Prostate gland (tissue), 2 donors: ENCODE data around the gene MAP2K1. TPM values are rescaled to one million over a fixed set of nuclear protein-coding genes. Genes with fewer than 3 reads are reported as not detected.
"Not testable (repeated sequence)": the region's sequence is repeated elsewhere in the genome, so short reads cannot be mapped to it uniquely, and the experiment has no call there.

Source experiments
- DNase-seq: peaks from one replicate; pipeline ENCODE4 v3.0.0-alpha.2; 2019; ENCODE audit warnings: low spot score
- H3K27ac ChIP-seq, 2 donors: fragments of 200-600 bp; sonication (generic); 2 replicates each; pipeline ENCODE4 v1.5.1; 2017 to 2019
- H3K27me3 ChIP-seq: fragments of 200-600 bp; sonication (generic); replicated peaks from 2 replicates; pipeline ENCODE4 v1.5.1; 2019; ENCODE audit not compliant: insufficient read depth
- H3K36me3 ChIP-seq, 2 donors: fragments of 200-600 bp; sonication (generic); 1 replicate in 1 of 2; 2 replicates in 1 of 2; pipeline versions ENCODE4 v1.5.1 to v1.8.1; 2017 to 2019
- H3K4me1 ChIP-seq: fragments of 200-600 bp; sonication (generic); replicated peaks from 2 replicates; pipeline ENCODE4 v1.5.1; 2019
- H3K4me3 ChIP-seq, 2 donors: fragments of 200-600 bp; sonication (generic); 2 replicates each; pipeline ENCODE4 v1.5.1; 2017 to 2019
- H3K9me3 ChIP-seq: fragments of 200-600 bp; sonication (generic); 2 replicates; pipeline ENCODE4 v1.5.1; 2017
- CTCF ChIP-seq, 4 experiments: fragments of 200-600 bp in 2 of 4; fragments of 450-650 bp in 2 of 4; sonication (generic) in 2 of 4; IDR thresholded peaks; 1 replicate in 3 of 4; 2 replicates in 1 of 4; pipeline ENCODE4 v1.5.1; 2016 to 2019; ENCODE audit warnings: antibody characterized with exemption in 4 of 4, mild to moderate bottlenecking in 2 of 4, moderate library complexity in 2 of 4
- POLR2A ChIP-seq: fragments of 450-650 bp; IDR thresholded peaks from one replicate; pipeline ENCODE4 v1.6.1; 2016; ENCODE audit warnings: antibody characterized with exemption, mild to moderate bottlenecking
- POLR2AphosphoS5 ChIP-seq: sonication (generic); formaldehyde crosslinking; IDR thresholded peaks from one replicate; pipeline ENCODE4 v1.6.1; 2017; ENCODE audit warnings: antibody characterized with exemption
- WGBS: methylation state at CpG from one replicate; pipeline ENCODE4 v1.1.5; 2018; 5-methylcytosine and 5-hydroxymethylcytosine counted together
- intact Hi-C: fragments of 100-400 bp; cut with DNase I; formaldehyde crosslinking; loops from one replicate; pipeline ENCODE4 v1.14.2; 2022
- total RNA-seq, 2 donors: library from RNA; depleted of rRNA; stranded (reverse); fragments of >200 nt; gene quantifications; one replicate each; pipeline ENCODE4 v1.1.0, GENCODE V29; 2016

The MAP2K1 gene
- total RNA-seq, 2 donors from 2014 or later, result 28.0 to 29.0 TPM

- 89% methylated on average over 2 of the region's 2 CpGs for WGBS
- no peaks in the 10 kb centered on the region for H3K9me3 ChIP-seq
- H3K27ac ChIP-seq, result no peak overlapping the region
- TF ChIP-seq POLR2A (no peak), POLR2AphosphoS5 (no peak), CTCF (IDR thresholded peaks at IDR 0.05) (no peak)
- intact Hi-C loops, result no loop called here
- peaks cover 5% of the 10 kb centered on the region for H3K4me1 ChIP-seq
- H3K27me3 ChIP-seq, result no peaks in the 10 kb centered on the region
- no peak overlapping the region for H3K4me3 ChIP-seq
- peaks cover 0 to under 1% of the 10 kb centered on the region in 2 donors for H3K36me3 ChIP-seq
- no peak for DNase-seq
Observed at GRCh38 chr15:66494262-66494661, 107.5 kb downstream of the MAP2K1 start.

- WGBS, result 17% methylated on average over 17 of the region's 17 CpGs
- Histone ChIP-seq H3K9me3 (no peaks in the 10 kb centered on the region), H3K36me3 (peaks cover 19 to 24% of the 10 kb centered on the region in 2 donors), H3K27ac (peak overlapping the region; percentile 77 to 81), H3K4me1 (peaks cover 5% of the 10 kb centered on the region), H3K4me3 (peak overlapping the region; percentile 84 to 88), H3K27me3 (no peaks in the 10 kb centered on the region)
- intact Hi-C loops, result loop anchor here (1.0 kb wide), 1 partner anchor 110 kb away; no protein-coding TSS in a partner anchor
- TF ChIP-seq CTCF (IDR thresholded peaks at IDR 0.05) (no peak), POLR2A (no peak), POLR2AphosphoS5 (no peak)
- DNase-seq, result no peak
Observed at GRCh38 chr15:66496951-66497501, 110.3 kb downstream of the MAP2K1 start.

GRCh38 chr15:66497502-66498455 lies 111.1 kb downstream of the MAP2K1 start, which contains the start of gene SNAPC5:
Gene SNAPC5, minus strand, starts transcription at chr15:66497762. Its CDS starts 31 bp downstream, at chr15:66497731.
- H3K9me3 ChIP-seq, result no peaks in the 10 kb centered on the region
- 8% methylated on average over 43 of the region's 43 CpGs for WGBS
- H3K4me3 ChIP-seq, result peak within 1 kb of the TSS; percentile 84 to 88
- H3K27me3 ChIP-seq, result no peaks in the 10 kb centered on the region
- DNase-seq, result peak; percentile 95
- peaks cover 19 to 24% of the 10 kb centered on the region in 2 donors for H3K36me3 ChIP-seq
- intact Hi-C loops, result loop anchor here (1.0 kb wide), 1 partner anchor 110 kb away; no protein-coding TSS in a partner anchor
- peak within 1 kb of the TSS; percentile 77 to 81 for H3K27ac ChIP-seq
- peaks cover 5% of the 10 kb centered on the region for H3K4me1 ChIP-seq
- TF ChIP-seq POLR2A, result peak; percentile 68
- peak; percentile 98 to 99 (median 99) for TF ChIP-seq CTCF (IDR thresholded peaks at IDR 0.05)
- peak; percentile 98 for TF ChIP-seq POLR2AphosphoS5

- Histone ChIP-seq H3K27me3 (no peaks in the 10 kb centered on the region), H3K9me3 (no peaks in the 10 kb centered on the region), H3K27ac (peak overlapping the region in 1 of 2 donors; percentile 77), H3K4me1 (peaks cover 5% of the 10 kb centered on the region), H3K4me3 (no peak overlapping the region), H3K36me3 (peaks cover 19 to 24% of the 10 kb centered on the region in 2 donors)
- no peak for DNase-seq
- 38% methylated on average over 3 of the region's 3 CpGs for WGBS
- TF ChIP-seq CTCF (IDR thresholded peaks at IDR 0.05), result peak in 3 of 4 experiments; percentile 36 to 41 (median 36)
- no peak for TF ChIP-seq POLR2A
- intact Hi-C loops, result no loop called here
Observed at GRCh38 chr15:66498501-66499386, 112.0 kb downstream of the MAP2K1 start.

- H3K9me3 ChIP-seq, H3K4me1 ChIP-seq, H3K4me3 ChIP-seq, H3K27me3 ChIP-seq, H3K27ac ChIP-seq, DNase-seq: not testable (repeated sequence)
- intact Hi-C loops, result loop anchor here (10.0 kb wide), 1 partner anchor 204 kb away; the partner anchor contains the start of gene SMAD6
- peaks cover 19 to 24% of the 10 kb centered on the region in 2 donors for H3K36me3 ChIP-seq
- 89% methylated on average over 7 of the region's 7 CpGs for WGBS
Observed at GRCh38 chr15:66500346-66500745, 113.6 kb downstream of the MAP2K1 start.
